Measurements from ENCODE around the gene PIK3R2.
"Not testable (repeated sequence)": the region's sequence is repeated elsewhere in the genome, so short reads cannot be mapped to it uniquely, and the experiment has no call there.

Gene PIK3R2

DNA sequence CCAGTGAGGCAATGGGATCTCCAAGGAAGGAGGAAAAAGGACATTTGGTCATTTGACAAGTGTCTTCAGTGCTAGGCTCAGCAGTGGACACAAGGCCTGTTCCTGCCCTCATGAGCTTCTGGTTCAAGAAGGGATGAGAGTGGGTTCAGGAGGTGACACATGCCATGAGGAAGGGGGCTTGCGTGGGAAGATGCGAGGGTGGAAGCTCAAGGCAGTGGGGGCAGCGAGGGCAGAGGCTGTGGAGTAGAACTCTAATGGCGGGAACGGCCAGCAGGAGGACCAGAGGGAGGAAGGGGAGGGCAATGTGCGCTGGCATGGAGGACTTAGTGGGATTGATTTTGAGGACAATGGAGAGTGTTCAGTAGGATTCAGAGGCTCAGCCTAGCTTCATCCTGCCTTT, 3.3 kb downstream of the PIK3R2 start:
- no peak for DNase-seq

DNA sequence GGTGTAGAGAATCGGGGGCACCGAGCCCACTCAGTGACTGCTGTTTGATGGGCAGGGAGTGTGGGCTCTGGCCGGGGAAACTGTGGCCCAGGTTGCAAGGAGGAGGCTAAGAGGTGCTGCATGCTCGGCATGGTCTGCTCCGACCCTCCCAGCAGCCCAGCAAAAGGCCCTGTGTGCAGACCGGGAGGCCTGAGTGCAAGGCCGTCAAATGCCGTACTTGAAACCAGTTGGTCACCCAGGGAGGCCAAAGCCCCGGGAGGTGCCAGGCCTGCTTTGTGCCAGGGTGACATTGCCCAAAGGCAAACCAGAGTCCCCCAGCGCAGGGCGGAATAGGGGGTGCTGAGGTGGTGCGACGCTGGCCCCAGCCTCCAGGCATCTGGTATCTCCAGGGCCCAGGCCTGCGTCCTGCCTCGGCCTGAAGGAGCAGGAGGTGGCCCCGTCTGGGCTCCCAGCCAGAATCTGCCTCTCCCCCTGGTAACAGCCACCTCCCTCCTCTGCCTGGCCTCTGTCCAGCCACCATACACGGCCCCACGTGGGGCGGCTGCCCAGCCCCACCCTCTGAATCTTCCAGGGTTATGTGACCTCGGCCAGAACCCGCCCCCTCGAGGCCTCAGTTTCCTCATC, 4.0 kb downstream of the PIK3R2 start:
- DNase-seq: no peak

DNA sequence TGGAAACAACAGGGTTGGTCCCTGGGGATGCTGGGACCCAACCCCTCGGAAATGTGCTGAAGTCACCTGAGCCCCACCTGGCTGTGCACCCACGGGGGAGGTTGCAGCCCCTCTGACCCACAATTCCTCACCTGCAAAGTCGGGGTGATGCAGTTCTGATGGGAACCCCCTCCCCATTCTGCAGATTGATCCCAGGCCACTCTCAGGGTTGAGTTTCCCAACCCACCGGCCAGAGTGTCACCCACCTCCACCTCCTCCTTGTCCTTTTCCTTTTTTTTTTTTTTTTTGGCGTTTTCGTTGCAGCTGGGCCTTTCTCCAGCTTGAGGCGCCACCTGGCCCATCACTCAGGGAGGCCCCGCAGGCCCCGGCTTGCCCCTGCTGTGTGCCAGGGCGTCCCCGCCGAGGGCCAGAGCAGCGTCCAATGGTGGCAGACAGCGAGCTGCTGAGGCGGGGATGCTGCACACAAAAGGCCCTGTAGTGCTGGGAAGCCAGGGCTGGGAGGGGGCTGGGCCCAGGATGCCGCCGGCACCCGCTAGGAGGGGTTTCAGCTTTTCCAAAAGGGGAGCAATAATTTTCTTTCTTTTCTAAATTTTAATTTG, 4.6 kb downstream of the PIK3R2 start:
- no peak for DNase-seq

DNA sequence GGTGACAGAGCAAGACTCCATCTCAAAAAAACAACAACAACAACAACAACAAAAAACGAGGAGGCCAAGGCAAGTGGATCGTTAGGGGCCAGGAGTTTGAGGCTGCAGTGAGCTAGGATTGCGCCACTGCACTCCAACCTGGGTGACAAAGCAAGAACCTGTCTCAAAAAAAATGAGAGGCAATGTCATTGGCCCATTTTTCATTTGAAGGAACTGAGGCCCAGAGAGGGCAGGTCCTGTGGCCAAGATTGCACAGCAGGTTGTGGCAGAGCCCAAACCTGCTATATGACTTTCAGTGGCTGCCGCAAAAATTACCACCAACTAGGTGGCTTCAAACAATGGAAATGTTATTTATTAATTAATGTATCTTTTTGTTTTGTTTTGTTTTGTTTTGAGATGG, 5.5 kb downstream of the PIK3R2 start:
- no peak for DNase-seq

DNA sequence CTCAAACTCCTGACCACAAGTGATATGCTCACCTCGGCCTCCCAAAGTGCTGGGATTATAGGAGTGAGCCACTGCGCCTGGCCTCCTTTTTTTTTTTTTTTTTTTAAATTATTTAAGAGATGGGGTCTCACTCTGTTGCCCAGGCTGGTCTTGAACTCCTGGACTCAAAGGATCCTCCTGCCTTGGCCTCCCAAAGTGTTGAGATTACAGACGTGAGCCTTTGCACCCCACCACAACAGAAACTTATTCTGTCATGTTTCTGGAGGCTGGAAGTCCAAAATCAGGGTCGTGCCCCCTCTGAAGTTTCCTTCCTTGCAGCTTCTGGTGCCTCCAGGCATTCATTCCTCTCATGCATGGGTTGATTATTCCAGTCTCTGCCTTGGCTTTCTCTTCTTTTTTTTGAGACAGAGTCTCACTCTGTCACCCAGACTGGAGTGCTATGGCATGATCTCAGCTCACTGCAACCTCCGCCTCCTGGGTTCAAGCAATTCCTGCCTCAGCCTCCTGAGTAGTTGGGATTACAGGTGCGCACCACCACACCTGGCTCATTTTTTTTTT, 6.2 kb downstream of the PIK3R2 start:
- not testable (repeated sequence) for DNase-seq

DNA sequence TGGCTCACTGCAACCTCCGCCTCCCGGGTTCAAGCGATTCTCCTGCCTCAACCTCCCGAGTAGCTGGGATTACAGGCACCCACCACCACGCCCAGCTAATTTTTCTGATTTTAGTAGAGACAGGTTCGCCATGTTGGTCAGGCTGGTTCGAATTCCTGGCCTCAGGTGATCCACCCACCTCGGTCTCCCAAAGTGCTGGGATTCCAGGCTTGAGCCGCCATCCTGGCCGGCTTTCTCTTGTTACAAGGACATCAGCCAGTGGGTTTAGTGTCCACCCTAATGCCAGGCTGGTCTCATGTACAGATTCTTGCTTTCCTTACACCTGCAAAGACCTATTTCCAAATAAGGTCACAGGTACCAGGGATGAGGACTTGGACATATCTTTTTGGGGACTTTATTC, 6.8 kb downstream of the PIK3R2 start:
- no peak for DNase-seq

DNA sequence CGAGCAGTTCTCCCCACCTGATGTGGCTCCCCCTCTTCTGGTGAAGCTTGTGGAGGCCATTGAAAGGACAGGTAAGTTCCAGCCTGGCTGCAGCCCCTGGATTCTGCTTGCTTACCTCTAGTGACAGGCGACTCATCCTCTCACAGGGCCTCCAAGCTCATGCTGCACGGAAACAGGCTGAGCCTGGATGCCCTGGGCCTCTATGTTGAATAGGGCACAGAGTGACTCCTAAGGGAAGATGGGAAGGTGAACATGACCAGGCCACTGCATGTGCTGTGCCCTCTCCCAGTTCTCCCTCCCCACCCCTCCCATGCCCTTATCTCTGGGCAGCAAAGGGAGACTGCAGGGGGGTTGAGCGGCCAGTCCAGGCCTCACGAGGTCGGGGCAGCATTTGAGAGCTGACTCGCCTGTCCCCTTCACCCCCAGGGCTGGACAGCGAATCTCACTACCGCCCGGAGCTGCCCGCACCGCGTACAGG, 7.6 kb downstream of the PIK3R2 start:
- no peak for DNase-seq

DNA sequence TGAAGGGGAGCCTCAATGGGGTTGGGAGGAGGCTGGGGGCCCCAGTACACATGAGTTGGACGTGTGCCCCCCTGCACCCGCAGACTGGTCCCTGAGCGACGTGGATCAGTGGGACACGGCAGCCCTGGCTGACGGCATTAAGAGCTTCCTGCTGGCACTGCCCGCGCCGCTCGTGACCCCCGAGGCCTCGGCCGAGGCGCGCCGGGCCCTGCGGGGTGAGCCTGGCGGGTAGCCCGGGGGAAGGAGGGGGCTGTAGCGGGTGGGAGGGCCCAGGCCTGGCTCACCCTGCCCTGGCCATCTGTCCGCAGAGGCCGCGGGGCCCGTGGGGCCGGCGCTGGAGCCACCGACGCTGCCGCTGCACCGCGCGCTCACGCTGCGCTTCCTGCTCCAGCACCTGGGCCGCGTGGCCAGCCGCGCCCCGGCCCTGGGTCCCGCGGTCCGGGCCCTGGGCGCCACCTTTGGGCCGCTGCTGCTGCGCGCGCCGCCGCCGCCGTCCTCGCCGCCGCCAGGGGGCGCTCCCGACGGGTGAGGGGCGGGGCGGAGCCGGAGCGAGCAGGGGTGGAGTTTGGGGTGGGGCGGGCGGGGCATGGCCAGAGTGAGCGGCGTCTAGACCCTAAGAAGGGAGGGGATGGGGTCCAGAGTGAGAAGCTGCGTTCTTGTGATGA, 8.1 kb downstream of the PIK3R2 start:
- DNase-seq: peak; percentile 58 to 74 (median 70)

DNA sequence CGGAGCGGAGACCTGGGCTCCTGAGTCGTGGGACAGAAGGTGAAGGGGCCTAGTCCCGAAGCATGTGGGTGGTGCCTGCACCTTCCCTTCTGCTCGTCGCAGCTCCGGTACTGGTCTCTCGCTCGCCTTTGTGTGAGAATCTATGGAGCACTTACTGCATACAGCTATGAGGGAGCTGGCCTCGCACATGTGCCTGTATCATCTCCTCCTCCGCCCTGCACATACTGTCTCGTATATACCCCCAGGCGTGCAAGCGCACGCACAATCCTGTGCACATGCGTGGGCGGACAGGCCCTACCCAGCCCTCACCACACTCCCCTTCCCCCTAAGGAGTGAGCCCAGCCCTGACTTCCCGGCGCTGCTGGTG, 8.7 kb downstream of the PIK3R2 start:
- DNase-seq: no peak

DNA sequence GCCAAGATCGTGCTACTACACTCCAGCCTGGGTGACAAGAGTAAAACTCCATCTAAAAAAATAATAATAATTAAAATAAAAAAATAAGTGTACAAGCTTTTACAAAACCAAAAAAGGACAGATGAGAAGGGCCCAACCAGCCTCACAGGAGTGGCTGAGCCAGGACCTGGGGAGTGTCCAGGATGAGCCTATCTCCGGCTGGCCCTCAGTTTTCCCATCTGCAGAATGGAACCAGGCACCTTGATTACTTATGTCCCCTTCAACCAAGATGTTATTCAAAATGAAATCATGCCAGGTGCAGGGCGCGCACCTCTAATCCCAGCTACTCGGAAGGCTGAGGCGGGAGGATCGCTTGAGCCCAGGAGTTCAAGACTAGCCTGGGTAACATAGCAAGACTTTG, 11.1 kb downstream of the PIK3R2 start:
- no peak for DNase-seq

DNA sequence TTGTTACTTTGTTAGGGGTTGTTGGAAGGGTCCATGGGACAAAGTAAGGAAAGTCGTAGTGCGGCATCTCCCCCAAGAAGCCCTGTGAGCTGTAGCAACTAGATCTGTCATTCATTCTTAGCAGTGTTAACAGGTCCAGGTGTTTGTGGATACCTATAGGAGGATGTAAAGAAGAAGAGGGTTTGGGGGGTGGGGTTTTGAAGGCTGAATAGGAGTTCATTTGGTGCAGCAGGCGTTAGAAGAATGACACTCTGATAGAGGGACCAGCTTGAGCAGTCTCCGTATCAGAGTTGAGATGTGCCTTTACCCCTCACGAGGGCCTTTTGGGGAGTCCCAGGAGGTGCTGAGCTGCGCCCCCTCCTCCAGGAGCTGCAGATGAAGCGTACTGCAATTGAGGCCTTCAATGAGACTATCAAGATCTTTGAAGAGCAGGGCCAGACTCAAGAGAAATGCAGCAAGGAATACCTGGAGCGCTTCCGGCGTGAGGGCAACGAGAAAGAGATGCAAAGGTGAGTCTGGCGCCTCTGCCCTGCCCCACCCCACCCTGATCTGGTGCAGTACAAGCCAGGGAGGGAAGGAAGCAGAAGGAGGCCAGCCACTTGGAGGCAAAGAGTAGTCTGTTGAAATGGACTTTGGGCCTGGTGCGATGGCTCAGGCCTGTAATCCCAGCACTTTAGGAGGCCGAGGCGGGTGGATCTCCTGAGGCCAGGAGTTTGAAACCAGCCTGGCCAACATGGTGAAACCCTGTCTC, 13.0 kb downstream of the PIK3R2 start:
- DNase-seq: no peak

DNA sequence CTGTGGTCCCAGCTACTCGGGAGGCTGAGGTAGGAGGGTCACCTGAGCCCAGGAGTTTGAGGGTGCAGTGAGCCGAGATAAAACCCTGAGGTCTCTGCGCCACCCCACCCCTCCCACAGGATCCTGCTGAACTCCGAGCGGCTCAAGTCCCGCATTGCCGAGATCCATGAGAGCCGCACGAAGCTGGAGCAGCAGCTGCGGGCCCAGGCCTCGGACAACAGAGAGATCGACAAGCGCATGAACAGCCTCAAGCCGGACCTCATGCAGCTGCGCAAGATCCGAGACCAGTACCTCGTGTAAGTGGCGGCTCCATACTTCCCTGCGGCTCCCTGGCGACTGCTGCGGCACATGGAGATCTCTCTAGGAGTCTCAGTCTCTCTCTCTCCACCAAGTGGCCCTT, 14.0 kb downstream of the PIK3R2 start:
- no peak for DNase-seq

DNA sequence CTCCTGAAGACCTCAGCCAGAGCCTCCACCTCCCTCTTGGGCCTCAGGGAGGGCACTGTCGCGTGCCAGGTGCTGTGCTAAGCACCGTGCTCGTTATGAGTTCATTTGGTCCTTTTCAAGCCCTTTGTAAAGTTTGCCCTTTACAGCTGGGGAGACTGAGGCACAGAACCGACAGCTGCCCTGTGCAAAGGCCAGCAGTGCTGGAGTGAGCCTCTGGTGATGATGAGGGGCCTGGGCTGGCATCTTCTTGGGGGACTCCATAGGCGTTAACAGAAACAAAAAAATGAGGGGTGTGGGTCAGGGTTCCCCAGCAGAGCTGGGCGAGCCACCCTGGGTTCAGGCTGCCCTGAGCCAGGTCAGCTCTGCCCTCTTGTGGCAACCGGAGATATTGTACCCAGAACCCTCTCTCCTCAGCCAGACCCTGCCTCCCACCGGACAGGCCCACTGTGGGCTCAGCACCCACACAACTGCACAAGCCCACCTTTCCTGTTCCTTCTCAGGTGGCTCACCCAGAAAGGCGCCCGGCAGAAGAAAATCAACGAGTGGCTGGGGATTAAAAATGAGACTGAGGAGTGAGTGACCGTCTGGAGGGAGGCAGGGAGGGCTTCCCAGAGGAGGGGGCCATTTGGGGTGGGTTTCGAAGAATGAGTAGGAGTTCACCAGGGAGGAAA, 15.1 kb downstream of the PIK3R2 start:
- peak in 3 of 4 experiments; percentile 27 to 32 (median 28) for DNase-seq

DNA sequence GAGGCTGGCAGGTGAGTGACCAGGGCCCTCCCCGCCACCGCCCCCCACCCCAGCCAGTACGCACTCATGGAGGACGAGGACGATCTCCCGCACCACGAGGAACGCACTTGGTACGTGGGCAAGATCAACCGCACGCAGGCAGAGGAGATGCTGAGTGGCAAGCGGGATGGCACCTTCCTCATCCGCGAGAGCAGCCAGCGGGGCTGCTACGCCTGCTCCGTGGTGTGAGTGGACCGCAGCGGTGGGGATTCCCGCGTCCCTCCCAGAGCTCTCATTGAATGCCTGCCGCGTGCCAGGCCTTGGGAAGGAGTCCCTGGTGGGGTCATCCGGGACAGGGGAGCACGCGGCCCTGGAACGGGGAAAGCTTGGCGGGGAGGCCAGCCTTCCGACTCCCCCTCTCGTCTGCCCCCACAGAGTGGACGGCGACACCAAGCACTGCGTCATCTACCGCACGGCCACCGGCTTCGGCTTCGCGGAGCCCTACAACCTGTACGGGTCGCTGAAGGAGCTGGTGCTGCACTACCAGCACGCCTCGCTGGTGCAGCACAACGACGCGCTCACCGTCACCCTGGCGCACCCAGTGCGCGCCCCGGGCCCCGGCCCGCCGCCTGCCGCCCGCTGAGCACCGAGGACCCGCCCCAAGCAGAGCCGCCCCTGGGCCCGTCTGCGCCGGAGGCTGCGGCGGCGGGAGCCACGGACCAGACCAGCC, 15.9 kb downstream of the PIK3R2 start:
- DNase-seq: no peak

DNA sequence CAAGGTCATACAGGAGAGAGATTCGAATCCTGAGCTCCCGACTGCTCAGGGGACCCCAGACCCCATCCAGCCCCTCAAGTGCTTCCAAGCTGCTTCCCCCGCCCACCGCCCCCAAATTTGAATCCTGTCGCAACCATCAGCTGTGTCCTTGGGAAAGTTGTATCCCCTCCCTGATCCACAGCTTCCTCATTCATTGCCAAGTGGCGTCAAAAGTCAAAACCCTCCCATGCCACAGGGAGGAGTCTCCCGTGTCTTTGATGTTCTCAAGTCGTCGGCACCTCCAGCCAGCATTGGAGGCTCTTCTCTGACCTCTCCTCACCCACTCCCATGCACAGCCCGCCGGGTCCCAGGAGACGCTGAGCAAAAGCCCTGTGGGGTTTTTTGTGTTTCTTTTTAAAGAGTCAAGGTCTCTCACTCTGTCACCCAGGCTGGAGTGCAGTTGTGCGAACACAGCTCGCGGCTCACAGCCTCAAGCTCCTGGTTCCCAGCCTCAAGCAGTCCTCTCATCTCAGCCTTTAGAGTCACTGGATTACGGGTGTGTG, 17.8 kb downstream of the PIK3R2 start:
- DNase-seq: no peak

DNA sequence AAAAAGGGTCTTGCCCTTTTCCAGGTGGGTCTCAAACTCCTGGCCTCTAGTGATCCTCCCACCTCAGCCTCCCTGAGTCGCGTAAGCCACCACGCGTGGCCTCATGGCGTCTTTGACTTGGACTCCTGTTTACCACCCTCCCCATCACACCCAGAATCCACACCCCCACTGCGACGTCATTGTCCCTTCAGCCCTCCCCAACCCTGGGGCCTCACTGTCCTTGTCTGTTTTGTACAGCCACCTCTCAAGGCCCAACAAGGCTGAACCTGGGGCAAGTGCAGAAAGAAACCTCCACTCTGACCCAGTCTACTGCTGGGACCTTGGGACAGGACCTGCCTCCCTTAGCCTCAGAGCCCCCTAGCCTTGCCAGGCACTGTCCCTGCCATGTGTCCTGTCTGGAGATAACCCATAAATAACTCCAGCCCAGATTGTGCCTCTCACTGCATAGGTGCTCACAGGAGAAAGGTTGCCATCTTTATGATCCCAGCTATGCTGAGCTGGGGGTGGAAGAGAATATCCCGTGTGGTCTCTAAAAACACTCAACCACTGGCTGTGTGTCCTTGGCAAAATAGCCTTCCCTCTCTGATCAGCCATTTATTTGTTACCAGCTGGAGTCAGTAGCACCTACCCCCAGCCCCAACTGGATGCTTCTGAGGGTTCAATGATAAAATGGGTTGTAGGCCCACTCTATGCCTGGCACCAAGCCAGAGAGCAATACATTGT, 18.8 kb downstream of the PIK3R2 start:
- no peak for DNase-seq

DNA sequence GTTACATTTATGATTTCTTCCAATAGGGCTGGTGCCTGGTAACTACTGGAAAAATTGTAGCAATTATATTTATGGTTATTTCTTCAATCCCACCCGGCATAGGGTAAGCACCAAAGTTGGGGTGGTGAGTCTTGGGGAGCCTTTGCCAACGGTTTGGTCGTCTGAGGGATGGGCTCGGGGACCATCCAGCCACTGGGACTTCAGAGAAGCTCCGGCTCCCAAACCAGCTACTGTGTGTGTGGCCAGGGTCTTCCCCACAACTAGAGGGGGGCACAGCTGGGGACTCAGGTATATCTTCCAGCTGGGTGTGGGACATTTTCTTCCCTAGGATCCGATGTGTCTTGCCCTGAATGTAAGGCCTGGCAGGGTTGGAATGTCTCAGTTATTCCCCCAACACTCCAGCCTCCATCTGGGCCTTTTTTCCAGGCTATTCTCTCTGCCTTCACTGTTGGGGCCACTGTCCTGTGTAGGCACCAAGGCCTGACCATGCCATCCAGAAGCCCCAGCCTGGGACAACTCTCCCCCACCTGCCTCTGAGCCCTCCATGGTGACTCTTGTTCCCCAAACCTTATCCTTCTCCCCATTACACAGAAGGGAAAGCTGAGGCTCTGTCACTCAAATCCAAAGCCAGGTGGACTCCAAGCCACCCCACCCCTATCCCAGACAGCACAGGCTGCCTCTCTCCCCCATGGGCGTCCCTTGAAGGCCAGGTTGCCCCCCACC, 19.5 kb downstream of the PIK3R2 start:
- no peak for DNase-seq

DNA sequence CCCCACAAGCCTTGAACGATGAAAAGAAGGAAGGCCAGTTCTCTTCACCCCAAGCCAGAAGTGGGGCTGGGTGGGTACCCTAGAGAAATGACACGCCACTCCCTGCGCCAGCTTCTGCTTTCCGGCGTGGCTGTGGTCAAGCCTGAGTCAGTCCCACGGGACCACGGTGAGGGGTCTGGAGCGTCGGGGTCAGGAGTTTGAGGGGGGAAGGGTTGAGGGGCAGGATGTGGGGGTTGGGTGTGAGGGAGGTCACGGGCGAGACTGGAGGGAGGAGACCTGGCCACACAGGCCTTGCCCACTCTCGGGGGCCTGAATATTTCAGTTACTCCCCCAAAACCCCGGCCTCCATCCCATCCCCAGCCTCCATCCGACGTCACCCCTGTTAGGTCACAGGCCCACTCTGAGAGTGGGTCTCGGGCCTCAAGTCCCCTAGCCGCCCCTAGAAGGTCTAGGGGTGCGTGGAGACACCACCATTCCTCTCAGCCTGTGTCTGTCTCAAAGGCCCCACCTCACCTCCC, 20.1 kb downstream of the PIK3R2 start:
- DNase-seq: no peak

DNA sequence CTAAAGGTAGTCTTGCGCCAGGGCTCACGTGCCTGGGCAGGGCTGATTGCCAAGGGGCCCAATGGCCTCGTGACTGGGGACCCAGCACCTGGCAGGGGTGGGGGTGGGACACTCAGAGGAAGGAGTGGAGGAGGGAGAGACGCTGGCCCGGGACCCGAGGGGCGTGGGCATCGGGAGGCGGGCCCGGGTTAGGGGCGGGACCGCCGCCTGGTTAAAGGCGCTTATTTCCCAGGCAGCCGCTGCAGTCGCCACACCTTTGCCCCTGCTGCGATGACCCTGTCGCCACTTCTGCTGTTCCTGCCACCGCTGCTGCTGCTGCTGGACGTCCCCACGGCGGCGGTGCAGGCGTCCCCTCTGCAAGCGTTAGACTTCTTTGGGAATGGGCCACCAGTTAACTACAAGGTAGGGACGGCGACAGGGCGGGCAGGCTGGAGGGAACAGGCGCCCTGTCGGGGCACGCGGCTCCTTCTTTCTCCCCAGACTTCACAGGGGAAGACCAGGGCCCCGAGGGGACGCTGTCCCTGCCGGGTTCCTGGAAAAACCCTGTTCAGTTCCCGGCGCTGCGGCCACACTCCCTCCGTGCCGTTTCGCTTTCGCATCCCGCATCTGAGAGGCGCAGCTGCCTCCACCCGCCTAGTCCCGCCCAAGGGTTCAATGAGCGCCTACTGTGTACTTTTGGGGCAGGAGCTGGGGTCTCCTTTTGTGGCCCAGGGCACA, 20.8 kb downstream of the PIK3R2 start, which contains the start of gene IFI30:
TSS of gene IFI30 (plus strand) at position 242 of the 717 bp plus-strand sequence. CDS start at position 271, 29 bp downstream.
- DNase-seq: peak in 3 of 4 experiments; percentile 32 to 41 (median 39)

Measured in activated CD4-positive, CD25-positive, alpha-beta regulatory T cell (primary cell).